HT1080 (cell line): ENCODE data around the gene HIPK2. TPM values are rescaled to one million over a fixed set of nuclear protein-coding genes. Genes with fewer than 3 reads are reported as not detected.
A peak's percentile ranks its signal among the peaks of the same experiment; 100 is the strongest.

Experiments
- DNase-seq: peaks from one replicate; pipeline ENCODE4 v3.0.0-alpha.2; 2015; ENCODE audit warnings: low read depth
- total RNA-seq: library from RNA; depleted of rRNA; stranded (reverse); fragments of >200 nt; shearing (Covaris generic); gene quantifications from 2 replicates; pipeline ENCODE4 v1.2.3, GENCODE V29; 2014

Gene HIPK2
- total RNA-seq, 1 experiment from 2014 or later, result 20.0 TPM

DNA sequence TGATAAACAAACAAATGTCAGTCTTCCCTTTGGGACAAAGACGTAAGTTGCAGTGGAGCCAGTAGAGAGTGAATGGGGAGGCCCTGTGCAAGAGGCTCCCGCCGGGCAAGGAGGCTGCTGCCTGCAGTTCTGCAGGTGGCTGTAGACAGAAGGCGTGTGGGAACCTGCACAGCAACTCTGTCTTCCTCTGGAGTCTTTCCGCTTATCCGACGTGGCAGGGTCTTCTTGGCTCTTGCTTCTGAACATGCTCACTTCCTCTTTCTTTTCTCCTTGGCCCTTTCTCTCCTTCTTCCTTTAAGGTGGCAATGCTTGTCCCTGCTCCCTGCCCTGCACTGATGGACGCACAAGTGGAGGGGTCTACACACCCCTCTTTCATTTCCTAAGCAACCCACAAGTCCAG, 122.5 kb downstream of the HIPK2 start:
- DNase-seq, result no peak

GRCh38 chr7:139654276-139655181, 123.3 kb downstream of the HIPK2 start:
- DNase-seq, result no peak

DNA sequence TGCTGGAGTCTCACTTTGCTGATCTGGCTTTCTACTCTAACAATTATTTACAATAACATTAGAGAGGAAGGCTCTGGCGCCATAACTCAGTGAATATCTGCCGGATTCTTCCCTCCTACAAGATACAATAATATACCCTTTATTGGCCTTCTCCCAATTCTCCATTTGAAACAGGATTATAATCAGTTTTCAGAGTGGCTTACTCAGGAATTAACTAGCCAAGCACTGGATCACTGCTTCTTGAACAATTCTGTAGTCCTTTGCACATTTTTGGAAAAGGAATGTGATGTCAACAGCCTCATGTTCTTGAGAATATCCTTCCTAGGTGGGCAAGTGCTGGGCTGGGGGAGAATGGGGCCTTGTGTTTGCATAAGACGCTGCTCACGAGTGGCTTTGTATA, 125.9 kb downstream of the HIPK2 start:
- no peak for DNase-seq

DNA sequence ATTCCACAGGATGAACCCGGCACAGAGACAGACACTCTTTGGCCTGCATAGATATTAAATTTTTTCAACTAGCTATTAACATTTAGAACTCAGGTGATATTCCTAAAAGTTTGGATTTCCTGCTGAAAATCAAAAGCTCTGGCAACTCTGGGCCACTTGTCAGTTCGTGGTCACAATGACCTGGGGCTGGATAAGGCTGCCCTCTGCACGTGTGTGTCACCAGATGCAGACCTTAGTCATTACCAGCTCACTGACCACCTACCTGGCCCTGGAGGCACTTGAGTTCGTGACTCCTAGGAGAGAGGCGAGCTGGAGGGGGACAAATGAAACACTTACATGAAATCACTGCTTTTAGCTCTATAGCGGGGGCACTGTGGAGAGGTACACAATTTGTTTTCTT, 126.5 kb downstream of the HIPK2 start:
- peak; percentile 13 for DNase-seq

DNA sequence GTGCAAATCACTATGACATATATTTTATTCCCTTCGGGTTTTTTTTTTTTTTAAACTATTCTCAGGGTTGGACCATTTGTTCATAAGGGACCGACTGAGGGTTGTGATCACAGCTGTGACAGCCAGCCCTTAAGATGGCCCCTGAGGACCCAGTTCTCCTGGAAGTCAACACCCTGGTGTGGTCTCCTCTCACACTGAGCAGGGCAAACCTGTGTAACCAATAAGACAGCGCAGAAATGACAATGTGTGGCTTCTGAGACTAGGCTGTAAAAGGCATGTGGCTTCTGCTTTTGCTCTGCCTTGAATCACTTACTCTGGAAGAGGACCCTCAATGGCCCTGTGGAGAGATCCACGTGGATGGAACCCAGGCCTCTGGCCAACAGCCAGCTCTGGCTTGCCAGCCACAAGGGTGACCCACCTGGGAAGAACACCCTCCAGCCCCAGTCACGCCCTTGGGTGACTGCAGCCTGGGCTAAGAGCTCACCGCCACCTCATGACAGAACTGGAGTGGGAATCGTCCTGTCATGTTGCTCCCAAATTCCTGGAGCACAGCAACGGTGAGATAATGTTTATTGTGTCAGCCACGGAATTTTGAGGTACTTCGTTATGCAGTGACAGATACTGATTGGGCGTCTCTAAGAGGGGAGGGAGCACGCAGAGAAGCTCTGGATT, 127.2 kb downstream of the HIPK2 start:
- DNase-seq, result no peak

DNA sequence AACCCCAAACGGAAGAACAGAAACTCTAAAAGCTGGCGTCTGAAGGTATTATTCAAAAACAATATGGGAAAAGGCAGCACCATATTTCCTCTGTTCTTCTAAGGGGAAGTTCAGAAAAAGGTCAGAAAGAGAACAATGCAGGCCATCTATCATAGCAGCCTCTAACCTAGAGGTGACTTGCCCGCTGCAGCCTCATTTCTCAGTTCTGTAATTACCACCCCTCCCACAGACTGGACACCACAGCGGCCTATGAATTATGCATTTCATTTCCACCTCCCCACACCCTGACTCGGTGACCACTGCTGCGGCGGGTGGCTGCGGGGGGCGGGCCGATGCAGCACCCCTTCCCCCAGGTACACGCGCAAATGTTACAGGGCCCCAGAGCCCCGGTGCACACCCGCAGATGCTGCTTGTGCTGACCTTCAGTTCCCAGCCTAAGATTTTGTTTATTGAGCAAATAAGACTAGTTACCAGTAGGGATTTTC, 128.8 kb downstream of the HIPK2 start:
- no peak for DNase-seq

GRCh38 chr7:139648391-139648861, 129.4 kb downstream of the HIPK2 start:
- DNase-seq, result no peak

DNA sequence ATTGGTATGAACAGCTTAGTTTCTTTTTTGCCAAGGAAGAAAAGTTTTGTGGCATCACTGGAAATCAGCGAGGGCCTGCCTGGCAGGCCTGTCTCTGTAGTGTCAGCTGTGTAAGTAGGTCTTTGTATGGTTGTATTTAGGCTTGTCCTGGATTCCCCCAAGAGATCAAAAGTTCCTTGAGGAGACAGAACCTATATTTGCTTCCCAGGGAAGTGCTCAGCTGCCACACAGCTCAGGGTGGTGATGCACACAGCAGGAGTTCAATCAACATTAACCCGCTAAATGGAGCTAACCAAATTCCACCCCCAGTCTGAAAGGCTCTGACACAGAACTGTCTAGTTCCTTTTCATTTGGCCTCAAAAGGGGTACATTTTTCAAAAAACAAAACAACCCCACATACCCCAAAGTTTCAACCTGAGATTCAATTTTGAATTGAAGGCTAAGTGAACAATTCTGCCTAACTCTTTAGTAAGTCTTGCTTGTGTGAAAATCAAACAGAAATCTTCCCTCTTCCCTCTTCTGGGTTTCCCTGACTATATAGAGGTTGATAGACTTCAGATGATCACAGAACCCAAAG, 129.9 kb downstream of the HIPK2 start:
- DNase-seq, result no peak

DNA sequence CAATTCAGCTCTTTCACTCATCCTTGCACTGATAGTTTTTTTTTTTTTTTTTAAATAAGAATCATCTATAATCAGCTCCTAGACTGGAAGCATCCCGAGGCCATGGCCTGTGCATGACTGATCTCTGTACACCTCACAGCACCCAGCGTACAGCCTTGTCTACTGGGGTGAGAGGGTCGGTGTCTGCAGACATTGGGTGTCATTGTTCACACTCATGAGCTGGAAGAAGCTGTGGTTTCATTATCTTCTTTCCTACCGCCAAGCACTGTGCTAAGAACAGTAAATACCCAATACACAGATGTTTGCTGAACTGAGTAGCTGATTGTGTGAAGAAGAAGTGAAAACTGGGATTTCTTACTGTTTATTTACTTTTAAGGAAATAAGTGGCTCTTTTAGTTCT, 130.7 kb downstream of the HIPK2 start:
- DNase-seq, result no peak

DNA sequence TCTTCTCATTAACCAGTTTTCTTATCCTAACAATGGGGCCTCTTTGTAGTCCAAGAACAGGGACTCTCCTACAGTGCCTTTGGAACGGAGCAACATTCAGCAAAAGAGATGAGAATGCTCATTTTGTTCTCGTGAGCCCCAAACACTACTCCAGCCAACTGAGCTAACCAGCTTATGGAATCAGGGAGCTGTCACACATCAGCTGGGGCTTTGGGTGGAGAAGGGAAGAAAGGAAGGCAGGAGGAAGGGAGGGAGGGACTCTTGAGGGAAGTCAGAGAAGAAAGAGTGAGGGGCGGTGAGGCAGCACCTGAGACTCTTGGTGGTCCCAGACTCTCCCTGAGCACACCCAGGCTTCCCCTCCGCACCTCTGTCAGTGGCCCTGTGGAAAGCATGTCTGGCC, 131.2 kb downstream of the HIPK2 start:
- no peak for DNase-seq

- DNase-seq, result peak; percentile 63
These were observed 131.9 kb downstream of the HIPK2 start for GRCh38 chr7:139645572-139646523.

- DNase-seq, result no peak
These were observed 133.7 kb downstream of the HIPK2 start for GRCh38 chr7:139643951-139644585.

GRCh38 chr7:139642283-139642682, 135.5 kb downstream of the HIPK2 start:
- no peak for DNase-seq

DNA sequence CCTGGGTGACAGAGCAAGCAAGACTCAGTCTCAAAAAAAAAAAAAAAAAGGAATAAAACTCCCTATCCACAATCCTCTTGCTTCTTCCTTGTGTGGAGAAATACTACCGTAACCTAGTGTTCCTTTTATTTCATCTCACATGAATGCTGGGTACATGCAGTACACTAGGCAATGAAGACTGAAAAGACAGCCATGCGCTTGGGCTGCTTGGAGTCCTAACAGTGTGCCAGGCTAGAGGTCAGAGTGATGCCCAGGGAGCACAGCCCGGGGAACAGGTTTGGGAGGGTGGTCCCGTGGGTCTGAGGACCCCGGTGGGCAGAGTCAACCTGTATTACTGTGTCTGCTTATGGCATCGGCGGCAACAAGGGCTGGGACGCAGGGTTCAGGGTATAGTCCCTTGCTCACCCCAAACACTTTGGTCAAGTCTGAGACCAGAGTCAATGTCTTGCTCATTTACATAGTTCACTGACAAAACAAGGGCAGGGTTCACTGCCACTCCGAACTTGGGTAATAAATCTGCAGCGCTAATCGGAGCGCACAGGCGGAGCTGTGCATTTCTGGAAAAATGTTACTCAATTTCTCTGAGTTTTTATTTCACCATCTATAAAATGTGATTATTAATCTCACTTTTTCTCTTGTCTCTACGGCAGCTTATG, 136.3 kb downstream of the HIPK2 start:
- DNase-seq, result no peak

GRCh38 chr7:139640681-139641080, 137.1 kb downstream of the HIPK2 start:
- no peak for DNase-seq

GRCh38 chr7:139639563-139639962, 138.2 kb downstream of the HIPK2 start:
- no peak for DNase-seq

DNA sequence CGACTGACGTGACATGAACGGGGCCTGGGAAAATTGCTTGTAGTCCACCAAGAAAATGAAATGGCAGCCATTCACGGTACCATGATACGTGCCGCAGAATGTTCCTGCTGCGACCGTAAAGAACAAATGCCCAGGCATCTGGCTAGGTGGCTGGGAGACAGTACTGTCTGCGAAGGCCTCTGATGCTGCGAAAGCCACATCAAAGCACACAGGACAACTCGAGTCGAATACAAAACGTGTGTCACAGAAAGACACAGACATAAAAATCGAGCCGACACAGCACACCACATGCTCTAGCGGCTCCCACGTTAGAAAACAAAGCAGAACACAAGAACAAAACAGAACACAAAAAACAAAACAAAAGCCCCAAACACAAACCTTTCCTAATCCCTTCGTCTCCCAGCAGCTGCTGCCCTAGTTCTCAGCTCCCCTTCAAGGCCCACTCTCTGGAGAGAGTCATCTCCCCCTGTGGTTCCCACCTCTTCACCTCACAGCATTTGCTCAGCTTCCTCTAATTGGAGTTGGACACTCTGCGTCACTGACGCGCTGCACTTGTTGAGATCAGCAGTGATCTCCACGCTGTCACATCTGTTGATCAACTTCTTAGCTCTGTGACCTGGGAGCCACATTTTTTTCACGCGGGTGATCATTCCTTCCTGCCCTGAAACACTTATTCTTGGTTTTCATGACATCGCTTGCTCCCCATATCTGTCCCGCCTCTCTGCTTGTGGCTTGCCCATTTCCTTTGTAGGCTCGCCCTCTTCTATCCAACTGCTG, 142.1 kb downstream of the HIPK2 start:
- no peak for DNase-seq

- DNase-seq, result no peak
These were observed 143.7 kb downstream of the HIPK2 start for GRCh38 chr7:139634087-139634486.

- no peak for DNase-seq
These were observed 146.2 kb downstream of the HIPK2 start for GRCh38 chr7:139631520-139632031.
